ENCODE measurements around the gene HIVEP2. TPM values are rescaled to one million over a fixed set of nuclear protein-coding genes. Genes with fewer than 3 reads are reported as not detected.

Gene HIVEP2
- total RNA-seq, 5 donors from 2014 or later (not counting 1 experiment from before 2014, with no cell fraction given) = 71.4 to 81.4 (median 75.2) TPM

GRCh38 chr6:142816031-142816430, 128.9 kb downstream of the HIVEP2 start:
- WGBS (ENCODE audit: insufficient coverage) = 50% methylated on average over 2 of the region's 2 CpGs
- POLR2A ChIA-PET = interaction anchor here (0.6 to 2.0 kb wide), 2 partner anchors 12 to 27 kb away, joined by 3 to 6 read pairs; no protein-coding TSS in a partner anchor

DNA sequence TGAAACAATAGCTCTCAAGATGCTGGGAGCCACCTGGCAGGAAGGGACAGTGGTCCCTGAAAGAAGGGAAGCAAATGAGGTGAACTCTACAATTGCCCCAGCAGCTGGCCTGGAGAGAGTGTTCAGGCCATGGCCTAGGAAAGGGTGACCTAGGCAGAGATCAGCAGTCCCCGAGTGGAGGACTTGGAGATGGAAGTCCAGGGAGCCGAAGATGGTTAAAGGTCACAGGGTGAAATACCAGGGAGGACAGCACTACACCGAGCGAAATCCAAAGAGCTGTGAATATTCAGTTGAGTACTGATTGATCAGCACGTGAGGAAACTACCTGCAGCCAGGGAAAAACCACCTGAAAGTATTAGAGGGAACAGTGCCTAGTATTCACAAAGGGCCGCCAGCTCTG, 133.1 kb downstream of the HIVEP2 start:
- no peak overlapping the region for H3K27ac ChIP-seq (ENCODE audit: low read length)
- H3K9me3 ChIP-seq = no peaks in the 10 kb centered on the region
- no peaks in the 10 kb centered on the region for H3K27me3 ChIP-seq (replicated peaks in 1 of 2; ENCODE audit: control insufficient read depth in 2 of 2, extremely low read depth in 1 of 2, insufficient read depth in 2 of 2, low read length in 1 of 2)
- ATAC-seq (replicated peaks in 1 of 4) (no peak), DNase-seq (no peak)
- POLR2A ChIA-PET = interaction anchor here in 1 of 2 donors (0.5 to 0.7 kb wide), 2 partner anchors 9 to 769 kb away, joined by 3 read pairs; no protein-coding TSS in a partner anchor
- Mint-ChIP-seq H3K9me3 (no peaks in the 10 kb centered on the region), H3K36me3 (peaks cover 57% of the 10 kb centered on the region), H3K4me3 (peak overlapping the region in 1 of 3 donors; percentile 51), H3K27me3 (no peaks in the 10 kb centered on the region), H3K4me1 (peaks cover 86 to 89% (median 86%) of the 10 kb centered on the region in 3 donors), H3K27ac (peak overlapping the region; percentile 81 to 86)
- 82% methylated on average over 5 of the region's 6 CpGs for WGBS (ENCODE audit: insufficient coverage)
- H3K36me3 ChIP-seq (ENCODE audit: control insufficient read depth in 2 of 2, extremely low read depth in 1 of 2, insufficient read depth in 1 of 2, low read length in 1 of 2) = peaks cover 3 to 11% of the 10 kb centered on the region in 2 donors
- peaks cover 16 to 22% of the 10 kb centered on the region in 2 experiments for H3K4me1 ChIP-seq (ENCODE audit: control insufficient read depth in 1 of 2, extremely low read depth in 1 of 2, insufficient read depth in 2 of 2, low read length in 2 of 2)
- H3K4me3 ChIP-seq (ENCODE audit: control insufficient read depth in 1 of 2, extremely low read depth in 1 of 2, low read length in 1 of 2) = no peak overlapping the region
- CTCF ChIA-PET = interaction anchor here in 1 of 2 donors (0.7 kb wide), 1 partner anchor 18 kb away, joined by 3 read pairs; no protein-coding TSS in a partner anchor

More at GRCh38 chr6:142816031-142816430, 128.9 kb downstream of the HIVEP2 start:
- Mint-ChIP-seq H3K4me3 (no peak overlapping the region), H3K36me3 (peaks cover 34% of the 10 kb centered on the region), H3K27ac (peak overlapping the region; percentile 60 to 90), H3K27me3 (no peaks in the 10 kb centered on the region), H3K9me3 (no peaks in the 10 kb centered on the region), H3K4me1 (peaks cover 88 to 90% (median 89%) of the 10 kb centered on the region in 3 donors)
- no peak overlapping the region for H3K27ac ChIP-seq (ENCODE audit: low read length)
- no peaks in the 10 kb centered on the region for H3K27me3 ChIP-seq (replicated peaks in 1 of 2; ENCODE audit: control insufficient read depth in 2 of 2, extremely low read depth in 1 of 2, insufficient read depth in 2 of 2, low read length in 1 of 2)
- DNase-seq (no peak), ATAC-seq (replicated peaks in 1 of 4) (no peak)
- CTCF ChIA-PET = no interaction called here
- no peaks in the 10 kb centered on the region for H3K9me3 ChIP-seq
- H3K4me1 ChIP-seq (ENCODE audit: control insufficient read depth in 1 of 2, extremely low read depth in 1 of 2, insufficient read depth in 2 of 2, low read length in 2 of 2) = peaks cover 38 to 42% of the 10 kb centered on the region in 2 experiments
- H3K36me3 ChIP-seq (ENCODE audit: control insufficient read depth in 2 of 2, extremely low read depth in 1 of 2, insufficient read depth in 1 of 2, low read length in 1 of 2) = no peaks in the 10 kb centered on the region
- H3K4me3 ChIP-seq (ENCODE audit: control insufficient read depth in 1 of 2, extremely low read depth in 1 of 2, low read length in 1 of 2) = no peak overlapping the region

DNA sequence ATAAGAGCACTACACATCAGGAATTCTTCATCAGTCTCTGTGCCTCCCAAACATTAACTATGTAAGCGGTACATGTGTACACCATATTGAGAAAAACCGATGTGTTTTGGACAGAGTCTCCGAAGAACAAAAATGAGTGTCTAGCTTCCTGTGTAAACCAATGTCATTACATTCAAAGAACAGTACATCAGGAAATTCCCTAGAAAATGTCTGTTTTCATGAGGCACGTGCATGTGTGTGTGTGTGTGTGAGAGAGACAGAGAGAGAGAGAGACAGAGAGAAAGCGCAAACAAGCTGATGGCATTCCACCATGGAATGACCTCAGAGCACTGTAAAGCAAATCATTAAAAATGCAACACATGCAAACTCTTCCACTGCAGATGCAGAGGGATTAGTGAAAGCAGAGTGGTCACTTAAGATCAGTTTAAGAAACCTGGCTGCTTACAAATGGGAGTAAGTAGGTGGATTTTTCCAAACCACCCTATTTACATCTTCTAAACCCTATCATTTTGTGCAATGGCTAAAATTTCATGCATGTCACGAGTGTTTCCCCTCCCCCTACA, 133.9 kb downstream of the HIVEP2 start:
- Histone ChIP-seq H3K4me3 (ENCODE audit: control insufficient read depth in 1 of 2, extremely low read depth in 1 of 2, low read length in 1 of 2) (no peak overlapping the region), H3K27me3 (replicated peaks in 1 of 2; ENCODE audit: control insufficient read depth in 2 of 2, extremely low read depth in 1 of 2, insufficient read depth in 2 of 2, low read length in 1 of 2) (no peaks in the 10 kb centered on the region), H3K9me3 (no peaks in the 10 kb centered on the region), H3K4me1 (ENCODE audit: control insufficient read depth in 1 of 2, extremely low read depth in 1 of 2, insufficient read depth in 2 of 2, low read length in 2 of 2) (peaks cover 14 to 22% of the 10 kb centered on the region in 2 experiments), H3K36me3 (ENCODE audit: control insufficient read depth in 2 of 2, extremely low read depth in 1 of 2, insufficient read depth in 1 of 2, low read length in 1 of 2) (peaks cover 3 to 12% of the 10 kb centered on the region in 2 donors), H3K27ac (ENCODE audit: low read length) (peak overlapping the region; percentile 28)
- H3K27ac Mint-ChIP-seq = peak overlapping the region; percentile 81 to 86
- no peaks in the 10 kb centered on the region for H3K9me3 Mint-ChIP-seq
- peaks cover 85 to 88% (median 86%) of the 10 kb centered on the region in 3 donors for H3K4me1 Mint-ChIP-seq
- ATAC-seq (replicated peaks in 1 of 4) (peak in 3 of 4 experiments; percentile 29 to 84 (median 53)), DNase-seq (peak in 6 of 35 experiments; percentile 9 to 61 (median 16))
- peak overlapping the region in 1 of 3 donors; percentile 51 for H3K4me3 Mint-ChIP-seq
- WGBS (ENCODE audit: insufficient coverage) = 40% methylated on average over 2 of the region's 6 CpGs
- no peaks in the 10 kb centered on the region for H3K27me3 Mint-ChIP-seq
- ChIA-PET CTCF (interaction anchor here in 1 of 2 donors (1.0 kb wide), 1 partner anchor 25 kb away, joined by 6 read pairs; no protein-coding TSS in a partner anchor), POLR2A (interaction anchor here in 1 of 2 donors (0.6 kb wide), 1 partner anchor 732 kb away, joined by 3 read pairs; no protein-coding TSS in a partner anchor)
- H3K36me3 Mint-ChIP-seq = peaks cover 56% of the 10 kb centered on the region

- Histone ChIP-seq H3K27me3 (replicated peaks in 1 of 2; ENCODE audit: control insufficient read depth in 2 of 2, extremely low read depth in 1 of 2, insufficient read depth in 2 of 2, low read length in 1 of 2) (no peaks in the 10 kb centered on the region), H3K27ac (ENCODE audit: low read length) (no peak overlapping the region), H3K9me3 (no peaks in the 10 kb centered on the region), H3K4me1 (ENCODE audit: control insufficient read depth in 1 of 2, extremely low read depth in 1 of 2, insufficient read depth in 2 of 2, low read length in 2 of 2) (peaks cover 15 to 24% of the 10 kb centered on the region in 2 experiments), H3K36me3 (ENCODE audit: control insufficient read depth in 2 of 2, extremely low read depth in 1 of 2, insufficient read depth in 1 of 2, low read length in 1 of 2) (peaks cover 3 to 13% of the 10 kb centered on the region in 2 donors), H3K4me3 (ENCODE audit: control insufficient read depth in 1 of 2, extremely low read depth in 1 of 2, low read length in 1 of 2) (no peak overlapping the region)
- ChIA-PET POLR2A (no interaction called here), CTCF (interaction anchor here (0.6 to 1.0 kb wide), 5 partner anchors 18 to 210 kb away, joined by 3 to 6 read pairs (median 3); no protein-coding TSS in a partner anchor)
- Mint-ChIP-seq H3K4me1 (peaks cover 87 to 92% (median 92%) of the 10 kb centered on the region in 3 donors), H3K9me3 (no peaks in the 10 kb centered on the region), H3K36me3 (peaks cover 59% of the 10 kb centered on the region), H3K27me3 (no peaks in the 10 kb centered on the region), H3K27ac (peak overlapping the region in 1 of 2 donors; percentile 80), H3K4me3 (no peak overlapping the region)
- DNase-seq (no peak), ATAC-seq (replicated peaks in 1 of 4) (no peak)
- WGBS (ENCODE audit: insufficient coverage) = no CpG with 5 or more reads among the region's 2 CpGs
Measured at GRCh38 chr6:142809947-142810346, 135.0 kb downstream of the HIVEP2 start.

- H3K36me3 ChIP-seq (ENCODE audit: control insufficient read depth in 2 of 2, extremely low read depth in 1 of 2, insufficient read depth in 1 of 2, low read length in 1 of 2) = peaks cover 3 to 13% of the 10 kb centered on the region in 2 donors
- peak overlapping the region in 1 of 2 donors; percentile 80 for H3K27ac Mint-ChIP-seq
- peaks cover 15 to 20% of the 10 kb centered on the region in 2 experiments for H3K4me1 ChIP-seq (ENCODE audit: control insufficient read depth in 1 of 2, extremely low read depth in 1 of 2, insufficient read depth in 2 of 2, low read length in 2 of 2)
- CTCF ChIA-PET = interaction anchor here in 1 of 2 donors (0.8 to 0.9 kb wide), 2 partner anchors 12 to 18 kb away, joined by 4 to 5 read pairs; no protein-coding TSS in a partner anchor
- H3K9me3 ChIP-seq = no peaks in the 10 kb centered on the region
- POLR2A ChIA-PET = interaction anchor here in 1 of 2 donors (0.7 kb wide), 1 partner anchor 1006 kb away, joined by 3 read pairs; no protein-coding TSS in a partner anchor
- DNase-seq (no peak), ATAC-seq (replicated peaks in 1 of 4) (no peak)
- peaks cover 87 to 92% (median 92%) of the 10 kb centered on the region in 3 donors for H3K4me1 Mint-ChIP-seq
- H3K27ac ChIP-seq (ENCODE audit: low read length) = no peak overlapping the region
- 100% methylated on average over 2 of the region's 5 CpGs for WGBS (ENCODE audit: insufficient coverage)
- no peaks in the 10 kb centered on the region for H3K27me3 ChIP-seq (replicated peaks in 1 of 2; ENCODE audit: control insufficient read depth in 2 of 2, extremely low read depth in 1 of 2, insufficient read depth in 2 of 2, low read length in 1 of 2)
- no peak overlapping the region for H3K4me3 ChIP-seq (ENCODE audit: control insufficient read depth in 1 of 2, extremely low read depth in 1 of 2, low read length in 1 of 2)
- H3K36me3 Mint-ChIP-seq = peaks cover 50% of the 10 kb centered on the region
- no peaks in the 10 kb centered on the region for H3K27me3 Mint-ChIP-seq
- H3K4me3 Mint-ChIP-seq = no peak overlapping the region
- H3K9me3 Mint-ChIP-seq = no peaks in the 10 kb centered on the region
Measured at GRCh38 chr6:142808405-142809061, 136.4 kb downstream of the HIVEP2 start.

DNA sequence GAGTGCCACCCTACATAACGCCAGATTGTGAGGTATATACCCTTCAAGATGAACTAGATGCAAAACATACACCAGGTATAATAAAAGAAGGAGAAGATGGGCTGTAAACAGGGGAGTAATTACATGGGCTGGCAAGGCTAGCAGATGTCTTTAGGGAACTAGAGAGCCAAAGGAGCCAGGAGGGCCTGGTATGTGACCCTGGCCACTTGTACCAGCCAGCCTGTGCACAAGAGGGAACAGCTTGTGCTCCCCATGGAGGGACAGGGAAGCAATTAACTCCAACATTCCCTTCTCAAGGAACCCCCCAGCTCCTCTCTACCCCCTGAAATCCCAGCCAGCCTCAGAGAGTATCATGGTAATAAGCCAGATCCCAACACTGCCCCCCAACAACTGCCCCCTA, 139.9 kb downstream of the HIVEP2 start:
- no peak overlapping the region for H3K27ac ChIP-seq (ENCODE audit: low read length)
- DNase-seq = no peak
- H3K9me3 ChIP-seq = no peaks in the 10 kb centered on the region
- ChIA-PET POLR2A (interaction anchor here in 1 of 2 donors (0.6 kb wide), 2 partner anchors 27 to 120 kb away, joined by 3 to 4 read pairs; no protein-coding TSS in a partner anchor), CTCF (interaction anchor here (0.6 to 1.1 kb wide), 2 partner anchors 109 to 172 kb away, joined by 3 to 16 read pairs; no protein-coding TSS in a partner anchor)
- Mint-ChIP-seq H3K27me3 (no peaks in the 10 kb centered on the region), H3K4me3 (no peak overlapping the region), H3K36me3 (peaks cover 57% of the 10 kb centered on the region), H3K4me1 (peaks cover 92 to 95% (median 93%) of the 10 kb centered on the region in 3 donors), H3K9me3 (no peaks in the 10 kb centered on the region), H3K27ac (peak overlapping the region; percentile 76 to 88)
- no CpG with 5 or more reads among the region's 1 CpG for WGBS (ENCODE audit: insufficient coverage)
- ATAC-seq (replicated peaks in 1 of 4) = no peak
- H3K27me3 ChIP-seq (replicated peaks in 1 of 2; ENCODE audit: control insufficient read depth in 2 of 2, extremely low read depth in 1 of 2, insufficient read depth in 2 of 2, low read length in 1 of 2) = no peaks in the 10 kb centered on the region
- peaks cover 4 to 7% of the 10 kb centered on the region in 2 experiments for H3K4me1 ChIP-seq (ENCODE audit: control insufficient read depth in 1 of 2, extremely low read depth in 1 of 2, insufficient read depth in 2 of 2, low read length in 2 of 2)
- no peak overlapping the region for H3K4me3 ChIP-seq (ENCODE audit: control insufficient read depth in 1 of 2, extremely low read depth in 1 of 2, low read length in 1 of 2)
- H3K36me3 ChIP-seq (ENCODE audit: control insufficient read depth in 2 of 2, extremely low read depth in 1 of 2, insufficient read depth in 1 of 2, low read length in 1 of 2) = peaks cover 3 to 16% of the 10 kb centered on the region in 2 donors

All from T-cell (primary cell).